ENCODE data around the gene TOP2B.

The TOP2B gene

GRCh38 chr3:25586553-25586952, 78.2 kb downstream of the TOP2B start:
- H3K4me3 ChIP-seq (ENCODE audit: low read depth, low read length) = no peak overlapping the region
- no peak overlapping the region for H4K8ac ChIP-seq (ENCODE audit: low read depth, low read length)
- DNase-seq = no peak
- no peak overlapping the region for H2AFZ ChIP-seq (ENCODE audit: insufficient read depth, low read length, poor library complexity)
- no peak overlapping the region for H3K4me2 ChIP-seq (ENCODE audit: low read length)
- H2BK120ac ChIP-seq (ENCODE audit: insufficient read depth, low read length, poor library complexity) = no peak overlapping the region
- no peaks in the 10 kb centered on the region for H3K79me2 ChIP-seq (ENCODE audit: control insufficient read depth, insufficient read depth, low read length, poor library complexity)
- H2BK12ac ChIP-seq (ENCODE audit: low read length) = no peak overlapping the region
- no peak overlapping the region for H4K12ac ChIP-seq (ENCODE audit: low read depth, low read length)
- no peak overlapping the region for H3K4ac ChIP-seq (ENCODE audit: low read depth, low read length)
- H2BK5ac ChIP-seq (ENCODE audit: low read depth, low read length, poor library complexity) = no peak overlapping the region
- no CpG with 5 or more reads among the region's 11 CpGs for WGBS (ENCODE audit: extremely low coverage, insufficient coverage, insufficient read length)
- no peak overlapping the region for H3K18ac ChIP-seq (ENCODE audit: low read length)
- peaks cover 0 to 9% of the 10 kb centered on the region in 2 experiments for H3K36me3 ChIP-seq (ENCODE audit: control insufficient read depth in 1 of 2, insufficient read depth in 2 of 2, low read length in 2 of 2)
- peaks cover 6% of the 10 kb centered on the region for H3K79me1 ChIP-seq (ENCODE audit: low read length)
- H3K9me3 ChIP-seq (ENCODE audit: insufficient read depth, low read depth, low read length) = no peaks in the 10 kb centered on the region
- H3K23ac ChIP-seq (ENCODE audit: low read length) = no peak overlapping the region
- no peaks in the 10 kb centered on the region for H3K27me3 ChIP-seq (ENCODE audit: insufficient read depth, low read length)
- H2AK5ac ChIP-seq (ENCODE audit: low read length) = peak overlapping the region; percentile 52
- peak overlapping the region; percentile 21 for H3K9ac ChIP-seq (ENCODE audit: low read length)
- H3K4me1 ChIP-seq (ENCODE audit: control insufficient read depth in 1 of 2, insufficient read depth in 2 of 2, low read length in 2 of 2) = peaks cover 2% of the 10 kb centered on the region in 2 experiments
- H4K91ac ChIP-seq (ENCODE audit: low read depth, low read length) = no peak overlapping the region
- H3K27ac ChIP-seq (ENCODE audit: low read depth, low read length) = no peak overlapping the region
- H3K14ac ChIP-seq (ENCODE audit: low read length) = peak overlapping the region; percentile 48

GRCh38 chr3:25586167-25586505, 78.6 kb downstream of the TOP2B start:
- Histone ChIP-seq H3K4me3 (ENCODE audit: low read depth, low read length) (no peak overlapping the region), H3K79me1 (ENCODE audit: low read length) (peaks cover 6% of the 10 kb centered on the region), H3K23ac (ENCODE audit: low read length) (no peak overlapping the region), H4K91ac (ENCODE audit: low read depth, low read length) (peak overlapping the region; percentile 1), H3K36me3 (ENCODE audit: control insufficient read depth in 1 of 2, insufficient read depth in 2 of 2, low read length in 2 of 2) (peaks cover 2 to 10% of the 10 kb centered on the region in 2 experiments), H3K18ac (ENCODE audit: low read length) (no peak overlapping the region), H3K79me2 (ENCODE audit: control insufficient read depth, insufficient read depth, low read length, poor library complexity) (no peaks in the 10 kb centered on the region), H3K4ac (ENCODE audit: low read depth, low read length) (no peak overlapping the region), H3K4me2 (ENCODE audit: low read length) (no peak overlapping the region), H3K4me1 (ENCODE audit: control insufficient read depth in 1 of 2, insufficient read depth in 2 of 2, low read length in 2 of 2) (peaks cover 2% of the 10 kb centered on the region in 2 experiments), H2BK12ac (ENCODE audit: low read length) (no peak overlapping the region), H3K14ac (ENCODE audit: low read length) (no peak overlapping the region), H3K9ac (ENCODE audit: low read length) (no peak overlapping the region), H2BK5ac (ENCODE audit: low read depth, low read length, poor library complexity) (no peak overlapping the region), H3K27ac (ENCODE audit: low read depth, low read length) (no peak overlapping the region), H2AK5ac (ENCODE audit: low read length) (no peak overlapping the region), H2BK120ac (ENCODE audit: insufficient read depth, low read length, poor library complexity) (no peak overlapping the region), H3K27me3 (ENCODE audit: insufficient read depth, low read length) (no peaks in the 10 kb centered on the region), H3K9me3 (ENCODE audit: insufficient read depth, low read depth, low read length) (no peaks in the 10 kb centered on the region), H4K12ac (ENCODE audit: low read depth, low read length) (no peak overlapping the region), H4K8ac (ENCODE audit: low read depth, low read length) (no peak overlapping the region), H2AFZ (ENCODE audit: insufficient read depth, low read length, poor library complexity) (no peak overlapping the region)
- no CpG with 5 or more reads among the region's 6 CpGs for whole genome bisulfite sequencing (ENCODE audit: extremely low coverage, insufficient coverage, insufficient read length)
- no peak for DNase-seq

DNA sequence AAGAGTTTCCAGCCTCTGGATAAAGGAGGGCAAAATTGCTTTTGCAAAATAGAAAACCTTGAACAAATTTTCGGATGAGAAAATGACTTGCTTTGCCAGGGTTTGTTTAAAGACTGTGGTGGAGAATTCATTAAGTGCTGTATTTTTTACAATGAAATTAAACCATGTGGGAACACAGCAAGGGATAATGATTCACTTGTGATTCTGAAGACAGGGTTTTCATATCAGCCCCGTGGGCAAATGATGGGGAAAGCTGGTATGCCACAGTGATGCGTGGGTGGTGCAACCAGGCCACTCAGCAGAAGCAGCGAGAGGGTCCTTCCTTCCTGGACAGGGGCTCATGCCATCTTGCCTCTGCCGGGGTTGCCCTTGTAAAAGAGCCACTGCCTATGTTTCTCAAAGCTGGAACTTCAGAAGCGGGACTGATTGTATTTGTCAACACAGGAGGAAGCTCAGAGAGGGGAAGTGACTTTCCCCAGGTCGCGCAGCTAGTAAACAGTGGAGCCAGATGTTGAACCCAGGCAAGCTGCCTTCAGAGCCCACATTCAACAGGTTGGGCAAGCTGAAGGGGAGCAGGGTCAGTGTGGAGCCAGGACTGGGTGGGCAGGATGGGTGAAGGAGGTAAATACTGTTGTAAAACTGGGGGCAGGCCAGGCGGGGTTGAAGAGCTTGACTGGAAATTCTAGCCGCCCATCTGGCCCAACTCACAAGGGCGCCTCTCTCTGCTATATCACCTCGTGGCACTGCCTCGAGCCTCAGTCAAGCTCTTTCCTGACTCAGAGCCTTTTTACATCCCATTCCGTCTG, 79.1 kb downstream of the TOP2B start:
- Histone ChIP-seq H2BK12ac (ENCODE audit: low read length) (no peak overlapping the region), H3K79me2 (ENCODE audit: control insufficient read depth, insufficient read depth, low read length, poor library complexity) (no peaks in the 10 kb centered on the region), H3K27ac (ENCODE audit: low read depth, low read length) (no peak overlapping the region), H2AFZ (ENCODE audit: insufficient read depth, low read length, poor library complexity) (no peak overlapping the region), H3K9me3 (ENCODE audit: insufficient read depth, low read depth, low read length) (no peaks in the 10 kb centered on the region), H2BK5ac (ENCODE audit: low read depth, low read length, poor library complexity) (no peak overlapping the region), H3K27me3 (ENCODE audit: insufficient read depth, low read length) (no peaks in the 10 kb centered on the region), H3K9ac (ENCODE audit: low read length) (no peak overlapping the region), H4K12ac (ENCODE audit: low read depth, low read length) (no peak overlapping the region), H3K36me3 (ENCODE audit: control insufficient read depth in 1 of 2, insufficient read depth in 2 of 2, low read length in 2 of 2) (peaks cover 2 to 10% of the 10 kb centered on the region in 2 experiments), H3K4me2 (ENCODE audit: low read length) (no peak overlapping the region), H3K18ac (ENCODE audit: low read length) (no peak overlapping the region), H3K79me1 (ENCODE audit: low read length) (peaks cover 3% of the 10 kb centered on the region), H3K14ac (ENCODE audit: low read length) (no peak overlapping the region), H2AK5ac (ENCODE audit: low read length) (no peak overlapping the region), H4K91ac (ENCODE audit: low read depth, low read length) (peak overlapping the region; percentile 1), H3K23ac (ENCODE audit: low read length) (no peak overlapping the region), H2BK120ac (ENCODE audit: insufficient read depth, low read length, poor library complexity) (no peak overlapping the region), H4K8ac (ENCODE audit: low read depth, low read length) (no peak overlapping the region), H3K4me1 (ENCODE audit: control insufficient read depth in 1 of 2, insufficient read depth in 2 of 2, low read length in 2 of 2) (peaks cover 2% of the 10 kb centered on the region in 2 experiments), H3K4me3 (ENCODE audit: low read depth, low read length) (no peak overlapping the region), H3K4ac (ENCODE audit: low read depth, low read length) (no peak overlapping the region)
- WGBS (ENCODE audit: extremely low coverage, insufficient coverage, insufficient read length) = no CpG with 5 or more reads among the region's 14 CpGs
- DNase-seq = no peak

- Histone ChIP-seq H3K4ac (ENCODE audit: low read depth, low read length) (no peak overlapping the region), H4K91ac (ENCODE audit: low read depth, low read length) (no peak overlapping the region), H2BK12ac (ENCODE audit: low read length) (no peak overlapping the region), H4K8ac (ENCODE audit: low read depth, low read length) (no peak overlapping the region), H3K79me1 (ENCODE audit: low read length) (peaks cover 2% of the 10 kb centered on the region), H3K9me3 (ENCODE audit: insufficient read depth, low read depth, low read length) (no peaks in the 10 kb centered on the region), H2AFZ (ENCODE audit: insufficient read depth, low read length, poor library complexity) (no peak overlapping the region), H3K4me1 (ENCODE audit: control insufficient read depth in 1 of 2, insufficient read depth in 2 of 2, low read length in 2 of 2) (peaks cover 0 to 2% of the 10 kb centered on the region in 2 experiments), H3K14ac (ENCODE audit: low read length) (no peak overlapping the region), H3K23ac (ENCODE audit: low read length) (no peak overlapping the region), H3K18ac (ENCODE audit: low read length) (no peak overlapping the region), H3K27ac (ENCODE audit: low read depth, low read length) (no peak overlapping the region), H2AK5ac (ENCODE audit: low read length) (no peak overlapping the region), H3K4me2 (ENCODE audit: low read length) (no peak overlapping the region), H3K27me3 (ENCODE audit: insufficient read depth, low read length) (no peaks in the 10 kb centered on the region), H3K4me3 (ENCODE audit: low read depth, low read length) (no peak overlapping the region), H2BK5ac (ENCODE audit: low read depth, low read length, poor library complexity) (no peak overlapping the region), H2BK120ac (ENCODE audit: insufficient read depth, low read length, poor library complexity) (no peak overlapping the region), H4K12ac (ENCODE audit: low read depth, low read length) (no peak overlapping the region), H3K9ac (ENCODE audit: low read length) (no peak overlapping the region), H3K79me2 (ENCODE audit: control insufficient read depth, insufficient read depth, low read length, poor library complexity) (no peaks in the 10 kb centered on the region), H3K36me3 (ENCODE audit: control insufficient read depth in 1 of 2, insufficient read depth in 2 of 2, low read length in 2 of 2) (peaks cover 2 to 10% of the 10 kb centered on the region in 2 experiments)
- 100% methylated on average over 1 of the region's 17 CpGs for WGBS (ENCODE audit: extremely low coverage, insufficient coverage, insufficient read length)
- DNase-seq = no peak
Measured at GRCh38 chr3:25584011-25584789, 80.5 kb downstream of the TOP2B start.

All from trophoblast cell (in vitro differentiated cells and primary cell).